Skin epidermis (tissue), 12 donors: ENCODE results near the gene C2CD2.
A peak's percentile ranks its signal among the peaks of the same experiment; 100 is the strongest.

Experiments used
- H3K27ac ChIP-seq, 21 experiments: fragments of 200-600 bp; sonication (generic) in 11 of 21; one replicate each; pipeline ENCODE4 v1.5.0; 2020; ENCODE audit warnings: mild to moderate bottlenecking in 3 of 21, inconsistent platforms in 2 of 21, moderate library complexity in 2 of 21
- H3K4me3 ChIP-seq, 7 experiments: fragments of 200-600 bp; sonication (generic) in 2 of 7; one replicate each; pipeline ENCODE4 v1.5.0; 2020; ENCODE audit warnings: inconsistent platforms in 2 of 7, mild to moderate bottlenecking in 2 of 7, moderate library complexity in 1 of 7

The C2CD2 gene

DNA sequence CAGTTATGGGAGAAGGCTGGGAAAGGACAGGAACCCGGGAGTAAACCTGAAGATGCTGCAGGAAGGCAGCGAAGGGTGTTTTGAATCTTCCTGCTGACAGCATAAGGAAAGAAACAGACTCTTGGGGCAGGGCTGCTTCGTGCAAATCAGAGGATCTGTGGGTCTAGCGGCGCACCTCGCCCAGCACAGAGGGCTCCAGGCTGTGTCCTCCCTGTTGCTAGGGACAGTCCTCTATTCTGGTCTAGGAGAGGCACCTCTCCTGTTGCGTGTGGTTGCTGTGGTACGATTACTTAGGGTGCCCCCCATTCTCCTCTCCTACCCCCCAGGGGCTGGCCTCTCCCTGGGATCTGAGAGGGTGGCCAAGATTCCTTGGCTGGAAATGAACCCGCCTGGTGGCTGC is 11.4 kb downstream of the C2CD2 start:
- Histone ChIP-seq H3K27ac (no peak overlapping the region), H3K4me3 (no peak overlapping the region)

DNA sequence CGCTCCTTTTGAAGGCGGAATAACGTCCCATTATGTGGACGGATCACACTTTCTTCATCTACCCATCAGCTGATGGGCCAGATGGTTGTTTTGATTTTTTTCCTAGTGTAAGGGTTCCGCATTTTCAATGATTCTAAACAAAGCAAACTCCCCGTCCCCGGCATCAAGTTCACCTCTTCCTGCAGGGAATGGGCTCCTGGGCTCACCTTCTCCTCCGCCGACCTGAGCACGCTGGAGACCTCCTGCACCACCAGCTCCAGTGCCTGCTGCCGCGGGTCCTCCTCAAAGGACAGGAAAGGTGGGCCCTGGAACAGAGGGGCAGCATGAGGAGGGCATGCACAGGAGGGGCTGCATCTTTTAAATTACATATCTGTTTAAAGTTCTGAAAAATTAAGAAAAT is 11.9 kb downstream of the C2CD2 start:
- H3K27ac ChIP-seq: no peak overlapping the region

DNA sequence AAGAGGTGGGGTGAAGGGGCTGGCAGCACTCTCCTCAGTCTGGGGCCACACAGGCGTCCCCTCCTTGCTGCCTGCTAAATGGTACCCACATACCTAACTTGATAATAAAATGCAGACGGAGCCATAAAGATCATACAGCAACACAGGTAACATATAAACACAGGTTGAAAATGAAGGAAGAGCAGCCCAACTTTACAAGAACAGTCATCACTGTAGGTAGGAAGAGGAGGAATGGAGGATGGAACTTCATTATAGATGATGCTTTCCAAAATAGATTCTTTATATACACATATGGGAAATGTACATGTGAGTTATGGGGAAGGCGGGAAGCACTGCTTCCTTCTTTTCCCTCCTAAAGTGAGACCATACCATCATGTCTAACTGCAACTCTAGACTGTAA is 13.4 kb downstream of the C2CD2 start:
- H3K4me3 ChIP-seq: no peak overlapping the region
- H3K27ac ChIP-seq: no peak overlapping the region

More for the DNA sequence above, 11.9 kb downstream of the C2CD2 start:
- no peak overlapping the region for H3K4me3 ChIP-seq

DNA sequence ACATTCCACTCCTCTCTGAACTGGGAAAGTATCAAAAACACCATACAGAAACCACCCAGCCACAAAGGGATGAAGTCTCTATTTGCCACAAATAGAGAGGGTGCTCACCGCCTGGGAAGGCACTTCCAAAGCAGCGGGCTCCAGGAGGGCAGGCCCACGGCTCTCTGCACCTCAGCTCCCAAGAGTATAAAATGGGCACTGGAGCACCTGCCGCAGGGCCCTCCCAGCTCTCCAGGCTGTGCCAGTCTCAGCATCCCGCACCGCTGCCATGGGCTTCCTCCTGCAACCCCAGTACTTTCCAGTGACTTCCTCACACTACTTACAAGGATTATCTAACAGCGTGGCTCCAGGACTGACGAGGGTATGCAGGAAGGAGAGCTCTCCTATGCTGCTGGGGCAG is 14.4 kb downstream of the C2CD2 start:
- Histone ChIP-seq H3K4me3 (no peak overlapping the region), H3K27ac (no peak overlapping the region)

DNA sequence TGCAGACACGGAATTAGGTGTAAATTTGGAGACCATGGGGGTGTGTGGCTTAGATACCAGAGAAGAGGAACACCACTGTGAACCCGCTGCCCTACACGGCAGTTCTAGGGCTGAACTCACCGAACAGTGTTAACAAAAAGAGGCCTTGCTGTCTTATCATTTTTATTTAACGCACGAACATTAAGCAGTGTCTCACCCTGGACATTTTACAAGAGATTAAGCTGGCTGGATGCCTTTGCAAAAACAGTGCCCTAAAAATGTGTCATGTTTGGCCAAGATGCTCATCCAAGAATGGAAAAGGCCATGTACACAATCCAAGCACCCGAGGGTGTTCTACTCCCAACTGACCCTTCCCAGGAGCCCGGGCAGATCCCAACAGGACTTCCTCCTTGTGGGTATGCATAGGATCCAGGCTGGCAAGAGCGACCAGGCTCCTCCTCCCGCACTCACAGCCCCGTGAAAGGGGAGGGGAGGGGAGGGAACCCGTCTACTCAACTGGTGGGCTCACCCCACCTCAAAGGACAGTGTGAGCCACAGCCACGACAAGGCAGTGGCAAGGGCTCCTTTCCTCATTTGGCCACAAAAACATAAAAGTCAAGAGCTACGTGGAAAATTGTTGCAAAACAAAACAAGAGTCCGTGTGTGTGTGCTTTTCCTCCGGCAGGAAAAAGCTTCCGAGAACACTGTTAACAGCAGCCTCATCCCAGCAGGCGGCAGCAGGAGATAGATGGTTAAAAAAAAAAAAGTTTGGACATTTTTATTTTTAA is 20.3 kb downstream of the C2CD2 start:
- H3K27ac ChIP-seq: peak overlapping the region in 19 of 21 experiments; percentile 29 to 100 (median 62)
- peak overlapping the region in 1 of 7 experiments; percentile 23 for H3K4me3 ChIP-seq

DNA sequence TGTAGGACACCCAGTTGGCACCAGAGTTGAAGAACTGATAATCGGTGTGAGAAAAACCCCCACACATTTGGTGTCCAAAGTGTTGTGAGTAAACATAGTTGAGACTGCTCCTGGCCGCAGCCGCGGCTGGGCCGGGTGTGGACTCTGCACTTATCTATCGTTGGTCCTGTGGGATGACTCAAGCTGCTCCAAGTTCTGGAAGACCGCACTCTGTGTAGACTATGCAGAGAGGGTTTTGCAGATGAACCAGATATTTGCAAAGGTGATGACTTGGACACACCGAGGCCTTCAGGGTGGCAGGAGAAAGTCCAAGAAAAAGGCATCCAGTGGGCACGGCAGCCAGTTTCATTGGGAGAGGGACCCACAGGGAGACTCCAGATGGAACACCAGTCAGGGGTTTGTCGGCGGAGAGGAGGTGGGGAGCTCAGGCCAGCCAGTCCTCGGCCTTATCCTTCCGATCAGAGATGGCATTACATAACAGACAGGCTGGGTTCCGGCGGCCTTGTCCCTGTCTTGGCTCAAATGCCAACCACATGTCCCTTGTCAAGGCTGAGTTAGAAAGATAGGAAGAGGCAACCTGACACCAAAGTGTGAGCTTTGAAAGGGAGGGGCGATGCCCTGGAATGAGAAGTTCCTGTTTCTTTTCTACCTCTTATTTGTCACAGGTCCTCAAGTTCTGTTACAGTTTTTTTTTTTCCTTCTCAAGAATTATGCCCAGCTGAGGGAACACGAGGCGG is 21.1 kb downstream of the C2CD2 start:
- no peak overlapping the region for H3K4me3 ChIP-seq
- H3K27ac ChIP-seq: peak overlapping the region in 16 of 21 experiments; percentile 39 to 100 (median 64)

DNA sequence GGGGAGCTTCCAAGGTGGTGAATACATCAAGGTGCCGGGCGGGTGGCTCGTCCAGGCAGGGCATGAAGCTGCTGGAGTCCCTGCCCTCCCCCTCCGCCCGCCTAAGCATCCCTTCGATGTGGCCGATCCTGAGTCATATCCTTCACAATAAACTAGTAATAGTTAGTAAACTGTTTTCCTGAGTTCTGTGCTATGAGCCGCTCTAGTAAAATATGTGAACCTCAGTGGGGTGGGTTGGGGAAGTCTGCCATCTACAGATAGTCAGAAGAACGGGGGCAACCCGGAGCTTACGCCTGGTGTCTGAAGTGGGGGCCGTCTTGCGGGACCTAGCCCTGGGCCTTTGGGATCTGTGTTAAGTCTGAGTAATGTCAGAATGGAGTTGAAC is 21.6 kb downstream of the C2CD2 start:
- Histone ChIP-seq H3K4me3 (no peak overlapping the region), H3K27ac (peak overlapping the region in 15 of 21 experiments; percentile 45 to 100 (median 67))

DNA sequence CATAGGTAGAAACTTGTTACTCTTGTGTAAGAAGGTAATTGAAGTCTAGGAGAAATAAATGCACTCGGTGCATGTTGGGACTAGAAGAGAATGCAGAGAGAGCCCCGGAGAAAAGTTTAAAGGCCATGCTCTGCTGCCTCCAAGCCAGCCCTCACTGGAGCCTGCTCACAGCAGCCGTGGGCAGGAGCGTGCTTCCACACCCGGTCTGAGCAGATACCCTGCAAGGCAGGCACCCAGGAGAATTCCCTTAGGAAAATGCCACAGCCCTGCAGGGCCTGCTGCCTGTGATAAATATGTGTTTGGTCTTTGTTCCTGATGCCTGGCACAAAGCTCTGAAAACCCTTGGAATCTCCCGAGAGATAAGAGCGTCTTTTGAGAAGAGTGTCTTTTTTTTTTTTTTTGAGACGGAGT is 22.8 kb downstream of the C2CD2 start:
- H3K27ac ChIP-seq: peak overlapping the region in 11 of 21 experiments; percentile 20 to 100 (median 68)
- H3K4me3 ChIP-seq: no peak overlapping the region

DNA sequence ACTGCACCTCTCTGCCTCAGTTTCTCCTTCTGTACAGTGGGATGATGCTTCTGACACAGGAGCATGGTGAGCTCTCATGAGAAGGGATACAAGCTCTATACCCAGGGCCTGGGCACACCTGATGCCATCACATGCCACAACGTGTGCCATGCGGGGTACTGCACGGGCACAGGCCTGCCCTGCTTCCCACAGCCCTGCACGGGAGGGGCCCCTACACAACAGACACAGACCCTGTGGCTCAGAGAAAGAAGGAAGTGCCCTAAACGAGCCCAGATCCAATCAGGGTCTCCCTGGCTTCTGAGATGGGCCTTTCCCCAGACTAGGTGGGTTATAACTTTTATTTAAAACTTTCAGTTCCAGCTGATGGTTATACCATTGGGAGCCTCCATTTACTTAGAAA is 24.6 kb downstream of the C2CD2 start:
- Histone ChIP-seq H3K27ac (peak overlapping the region in 17 of 21 experiments; percentile 2 to 100 (median 59)), H3K4me3 (no peak overlapping the region)

DNA sequence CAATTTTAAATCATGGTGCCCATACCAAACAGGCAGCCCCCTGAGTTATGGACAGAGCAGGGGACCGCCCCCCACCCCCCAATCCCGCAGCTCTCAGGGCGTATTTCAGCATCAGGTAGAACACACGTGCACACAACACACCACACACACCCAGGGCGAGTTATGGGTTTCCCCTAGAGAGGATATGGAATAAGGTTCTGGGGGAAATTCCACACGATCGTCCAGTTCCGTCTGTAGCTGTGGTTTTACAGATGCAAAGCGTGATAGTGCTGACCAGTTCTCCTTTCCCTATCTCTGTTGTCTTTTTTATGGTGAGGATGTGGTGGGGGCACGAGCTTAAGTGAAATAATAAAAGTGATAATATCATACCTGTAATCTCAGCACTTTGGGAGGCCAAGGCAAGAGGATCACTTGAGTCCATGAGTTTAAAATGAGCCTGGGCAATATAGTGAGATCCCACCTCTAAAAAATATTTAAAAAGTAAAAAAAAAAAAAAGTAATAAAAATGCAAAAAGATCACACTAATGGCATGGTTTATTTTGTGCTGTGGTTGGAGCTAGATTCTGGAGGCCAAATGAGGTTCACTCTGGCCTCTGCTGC is 25.1 kb downstream of the C2CD2 start:
- Histone ChIP-seq H3K4me3 (no peak overlapping the region), H3K27ac (peak overlapping the region in 15 of 21 experiments; percentile 30 to 100 (median 72))

DNA sequence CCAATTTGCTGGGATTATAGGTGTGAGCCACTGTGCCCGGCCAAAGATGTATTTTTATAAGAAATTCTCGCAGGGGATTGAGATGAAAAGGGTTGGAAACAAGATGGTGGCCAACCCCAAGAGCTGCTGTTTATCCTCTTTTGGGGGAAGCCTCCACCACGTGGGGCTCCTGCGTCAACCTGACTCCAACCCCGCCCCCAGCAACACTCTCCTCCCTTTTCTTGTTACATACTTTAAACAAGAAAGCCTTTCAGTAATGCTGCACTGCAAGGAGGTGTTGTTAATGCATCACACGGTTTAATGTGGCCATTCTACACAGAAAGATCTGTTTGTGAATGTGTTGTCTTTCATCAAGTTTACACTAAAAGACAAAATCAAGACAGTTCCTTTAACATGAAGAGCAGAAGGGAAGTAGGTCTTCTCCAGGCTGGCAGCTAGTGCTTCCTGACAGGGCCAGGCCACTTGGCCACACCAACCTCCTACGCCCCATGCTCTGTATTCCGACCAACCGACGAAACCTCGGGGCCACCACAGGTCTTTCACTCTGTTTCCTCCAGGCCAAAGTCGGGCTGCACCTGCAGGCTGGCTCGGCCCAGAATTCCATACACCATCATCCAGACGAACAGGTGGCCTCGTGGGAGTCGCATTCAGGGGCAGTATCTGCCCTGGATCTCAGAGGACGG is 25.9 kb downstream of the C2CD2 start:
- H3K4me3 ChIP-seq: no peak overlapping the region
- H3K27ac ChIP-seq: peak overlapping the region in 17 of 21 experiments; percentile 4 to 100 (median 84)

DNA sequence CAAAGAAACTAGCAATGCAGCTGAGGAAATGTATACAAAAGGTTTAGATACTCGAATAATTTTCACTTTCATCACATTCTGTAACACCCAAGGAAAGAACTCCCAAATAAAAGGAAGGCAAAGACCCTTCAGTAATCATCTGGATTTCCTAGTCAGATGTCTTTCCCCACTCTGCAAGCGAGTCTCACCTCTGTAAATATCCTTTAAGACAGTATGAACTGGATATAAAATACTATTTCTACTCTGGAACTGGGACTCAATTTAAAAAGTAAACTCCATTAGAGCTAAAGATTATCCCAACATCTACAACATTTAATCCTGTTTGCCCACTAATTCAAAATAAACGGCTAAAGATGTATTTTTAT is 27.0 kb downstream of the C2CD2 start:
- Histone ChIP-seq H3K27ac (peak overlapping the region; percentile 26 to 100 (median 85)), H3K4me3 (peak overlapping the region in 5 of 7 experiments; percentile 22 to 30 (median 27))

DNA sequence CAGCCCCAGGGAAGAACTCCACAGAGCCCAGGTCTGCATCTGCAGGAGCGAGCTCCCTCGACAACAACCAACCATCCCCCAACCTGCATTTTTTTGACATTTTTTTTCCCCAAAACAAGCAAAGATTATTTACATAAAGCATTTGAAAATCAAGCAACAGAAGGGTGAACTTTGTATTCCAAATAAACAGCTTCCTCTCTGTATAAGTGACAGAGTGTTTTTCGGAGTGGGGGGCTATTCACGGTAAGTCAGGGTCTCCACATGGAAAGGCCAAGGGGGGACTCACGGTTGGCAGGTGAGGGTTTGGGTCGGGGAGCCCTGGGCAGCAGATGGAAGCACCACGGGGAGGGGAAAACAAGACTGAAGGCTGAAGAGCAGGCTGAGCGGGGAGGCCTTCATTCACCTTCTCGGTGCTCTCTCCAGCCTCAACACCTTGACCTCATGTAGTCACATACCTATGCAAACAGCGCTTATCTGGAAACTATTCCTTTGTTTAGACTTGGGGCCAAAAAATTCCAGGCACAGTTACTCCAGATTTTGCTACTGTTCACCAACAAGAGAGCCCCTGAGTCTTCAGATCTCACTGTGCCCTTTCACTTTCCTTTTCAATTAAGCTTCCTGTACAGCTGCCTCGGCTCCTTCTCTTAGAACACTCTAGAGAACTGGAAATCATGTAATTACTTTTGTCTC is 27.6 kb downstream of the C2CD2 start:
- peak overlapping the region; percentile 17 to 30 (median 27) for H3K4me3 ChIP-seq

DNA sequence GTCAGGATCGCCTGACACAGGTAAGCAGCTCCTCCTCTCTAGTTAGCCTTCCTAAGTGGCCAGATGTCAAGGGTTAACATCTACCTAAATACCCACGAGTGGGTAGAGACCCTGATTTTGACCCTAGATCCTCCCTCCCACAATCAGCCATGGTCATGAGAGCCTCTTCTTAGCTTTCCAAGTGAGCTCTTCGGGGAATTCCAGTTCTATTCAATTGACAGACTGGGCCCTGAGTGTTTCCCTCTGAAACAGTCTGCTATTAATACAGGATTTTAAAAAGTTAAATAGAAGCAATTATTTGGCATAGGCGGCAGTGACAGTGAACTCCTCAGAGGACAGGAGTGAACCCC is 28.1 kb downstream of the C2CD2 start:
- Histone ChIP-seq H3K4me3 (peak overlapping the region in 6 of 7 experiments; percentile 22 to 30 (median 28)), H3K27ac (peak overlapping the region in 20 of 21 experiments; percentile 62 to 100 (median 86))

More for the DNA sequence above, 27.6 kb downstream of the C2CD2 start:
- peak overlapping the region; percentile 43 to 100 (median 85) for H3K27ac ChIP-seq

DNA sequence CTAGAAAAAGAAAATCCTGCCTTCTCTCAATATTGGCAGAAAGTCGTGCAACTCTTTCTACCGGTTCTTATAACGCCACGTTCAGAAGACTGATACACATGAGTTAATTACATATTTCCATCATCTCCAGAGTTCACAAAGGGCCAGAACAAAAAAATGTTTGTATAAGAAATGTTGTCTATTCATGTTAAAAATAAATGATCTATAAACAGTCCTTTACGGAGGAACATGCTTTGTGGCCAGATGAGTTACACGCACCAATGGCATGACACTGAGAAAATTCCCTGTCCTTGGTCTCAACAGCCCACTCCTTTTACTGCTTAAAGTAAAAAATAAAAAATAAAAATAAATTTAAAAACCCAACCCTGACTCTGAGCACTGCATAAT is 29.5 kb downstream of the C2CD2 start:
- Histone ChIP-seq H3K4me3 (no peak overlapping the region), H3K27ac (peak overlapping the region in 13 of 21 experiments; percentile 18 to 93 (median 64))

DNA sequence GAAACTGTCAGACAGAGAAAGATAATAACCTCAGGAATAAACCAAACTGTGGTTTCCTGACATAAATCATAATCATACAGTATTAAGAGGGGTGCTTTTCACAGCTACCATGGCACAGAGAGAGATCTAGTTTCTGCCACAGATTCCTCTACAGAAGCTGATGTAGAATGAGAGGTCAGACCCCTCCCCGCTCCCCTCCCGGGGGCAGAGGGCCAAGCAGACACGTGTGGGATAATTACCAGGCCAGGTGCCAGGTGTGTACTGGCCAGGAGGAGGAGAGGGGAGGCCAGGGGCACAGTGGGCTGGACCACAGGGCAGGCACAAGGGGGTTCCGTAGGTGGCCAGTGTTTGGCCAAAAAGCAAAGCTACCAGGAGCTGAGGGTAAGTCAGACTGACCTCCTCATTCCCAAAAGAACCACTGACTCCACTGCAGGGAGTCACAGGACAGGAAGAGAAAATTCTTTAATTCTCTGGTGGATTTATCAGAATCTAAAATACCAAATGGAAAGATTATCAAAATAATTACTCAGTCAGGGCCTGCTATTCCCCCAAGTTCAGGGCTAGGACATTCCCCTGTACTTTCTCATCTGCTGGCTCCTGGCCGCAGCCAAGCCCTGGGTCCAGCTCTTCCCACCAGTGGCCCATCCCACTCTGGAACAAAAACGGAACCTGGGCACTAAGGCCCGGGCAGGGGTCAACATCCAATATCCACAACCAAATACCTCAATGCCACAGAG is 30.0 kb downstream of the C2CD2 start:
- Histone ChIP-seq H3K4me3 (no peak overlapping the region), H3K27ac (peak overlapping the region in 18 of 21 experiments; percentile 10 to 93 (median 49))

DNA sequence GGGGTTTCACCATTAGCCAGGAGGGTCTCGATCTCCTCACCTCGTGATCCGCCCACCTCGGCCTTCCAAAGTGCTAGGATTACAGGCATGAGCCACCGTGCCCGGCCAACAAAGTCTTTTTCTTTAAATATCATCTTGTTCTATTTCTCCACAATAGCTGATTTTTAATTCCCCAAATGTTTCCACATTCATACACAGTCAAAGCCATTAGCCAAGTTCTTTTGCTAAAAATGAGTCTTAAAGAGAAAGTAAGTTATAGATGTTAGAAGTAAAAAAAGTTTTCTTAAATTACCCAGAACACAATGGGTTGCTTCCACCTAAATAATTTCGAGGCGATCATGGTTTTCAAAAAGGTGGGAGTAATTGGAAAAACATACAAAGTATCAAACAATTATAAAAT is 30.6 kb downstream of the C2CD2 start:
- H3K4me3 ChIP-seq: no peak overlapping the region
- H3K27ac ChIP-seq: peak overlapping the region in 12 of 21 experiments; percentile 14 to 93 (median 62)

DNA sequence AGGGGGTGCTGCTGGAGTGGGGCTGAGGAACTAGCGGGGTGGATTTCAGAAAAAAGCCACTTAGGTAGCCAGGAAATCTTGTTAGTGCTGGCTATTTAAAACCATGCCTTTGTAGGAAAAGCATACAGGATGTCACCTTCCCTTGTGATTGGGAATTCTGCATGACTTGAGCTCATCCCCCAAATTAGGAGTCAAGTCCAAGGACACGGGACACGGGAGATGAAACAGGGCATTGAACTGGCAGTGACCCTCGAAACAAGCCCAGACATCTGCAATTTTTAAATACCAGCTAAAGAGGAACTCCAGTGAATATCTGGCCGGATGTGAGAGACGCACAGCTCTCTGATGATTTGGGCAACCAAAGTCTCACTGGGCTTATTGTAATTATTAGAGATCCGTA is 32.8 kb downstream of the C2CD2 start:
- H3K4me3 ChIP-seq: no peak overlapping the region
- no peak overlapping the region for H3K27ac ChIP-seq

DNA sequence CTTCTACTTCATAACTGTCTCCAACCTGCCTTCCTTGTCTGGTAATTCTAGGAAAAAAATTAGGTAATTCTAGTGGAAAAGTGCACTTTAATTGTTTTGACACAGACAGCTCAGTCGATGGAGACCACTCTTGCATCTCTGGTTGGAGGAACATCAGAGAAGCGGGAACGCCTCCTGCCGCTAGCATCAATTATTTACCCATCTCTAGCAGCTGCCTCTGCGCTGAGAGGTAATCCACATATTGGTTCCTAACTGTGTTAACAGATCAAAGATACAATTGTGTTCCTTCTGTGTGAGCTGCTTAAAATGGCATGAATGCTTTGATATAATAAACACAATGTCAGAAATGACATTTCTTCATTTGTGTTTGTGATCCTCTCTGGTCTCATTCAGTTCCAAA is 33.3 kb downstream of the C2CD2 start:
- H3K27ac ChIP-seq: no peak overlapping the region
- H3K4me3 ChIP-seq: no peak overlapping the region
